HG03521 (cell line): ENCODE data around the gene ANG.
"Not testable (repeated sequence)": the region's sequence is repeated elsewhere in the genome, so short reads cannot be mapped to it uniquely, and the experiment has no call there.

Experiments used
- ATAC-seq: cut with Tn5 transposase; IDR thresholded peaks from one replicate; pipeline ENCODE4 v1.9.1; 2021; ENCODE audit warnings: mild to moderate bottlenecking, moderate library complexity; ENCODE audit not compliant: unreplicated experiment

ANG gene

DNA sequence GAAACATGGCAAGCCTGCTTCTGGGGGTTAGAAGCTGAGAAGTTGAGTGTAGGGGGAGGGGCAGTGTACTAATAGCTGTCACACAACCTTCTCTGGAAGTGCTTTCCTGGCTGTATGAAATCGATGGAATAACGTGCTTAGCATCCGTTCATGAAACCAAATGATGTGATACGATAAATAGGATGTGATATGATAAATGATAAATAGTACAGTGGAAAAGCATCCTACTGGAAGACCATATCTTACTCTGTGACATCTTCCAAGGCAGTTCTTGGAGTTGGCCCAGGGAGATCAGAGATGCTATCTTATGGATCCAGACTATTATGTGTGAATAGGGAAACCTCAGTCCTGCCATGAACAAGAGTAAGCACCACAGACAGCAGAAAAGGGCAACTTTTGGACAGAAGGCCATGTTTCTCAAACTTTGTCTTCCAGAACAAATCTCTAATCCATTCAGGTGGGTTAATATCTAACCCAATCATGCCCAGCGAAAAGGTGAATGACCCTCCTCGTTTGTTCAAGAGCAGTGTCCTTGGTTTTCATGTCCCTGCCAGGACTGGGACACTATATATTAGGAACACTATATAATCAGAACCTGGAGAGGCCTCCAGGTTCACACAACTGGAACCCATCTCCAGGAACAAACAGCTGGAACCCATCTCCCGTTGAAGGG is at the start of gene ANG:
ANG (plus strand) TSS at position 598 of the 673 bp plus-strand sequence. CDS start 4,801 bp downstream, outside the sequence.
- no peak for ATAC-seq

DNA sequence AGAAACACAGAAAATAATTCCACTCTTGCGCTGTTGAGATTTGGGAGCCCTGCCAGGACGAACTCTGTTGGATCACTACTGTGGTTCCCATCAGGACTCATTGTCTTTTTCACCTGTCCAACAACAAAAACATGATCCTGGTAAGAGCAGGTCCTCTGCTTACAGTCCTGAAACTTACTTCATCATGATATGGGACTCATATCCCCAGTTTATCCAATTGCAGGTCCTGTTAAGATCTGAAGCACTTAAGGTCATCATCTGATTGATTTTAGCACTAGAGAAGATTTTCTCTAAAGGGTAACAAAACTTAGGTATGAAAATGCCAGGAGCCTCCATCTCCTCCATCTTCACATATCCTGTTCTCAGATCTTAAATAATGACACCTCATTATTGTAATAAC is 47.0 kb upstream of the ANG start, which contains the start of gene OR6S1:
OR6S1 (minus strand) TSS at position 101 of the 400 bp plus-strand sequence; CDS start at position 101, 0 bp downstream.
- no peak for ATAC-seq

DNA sequence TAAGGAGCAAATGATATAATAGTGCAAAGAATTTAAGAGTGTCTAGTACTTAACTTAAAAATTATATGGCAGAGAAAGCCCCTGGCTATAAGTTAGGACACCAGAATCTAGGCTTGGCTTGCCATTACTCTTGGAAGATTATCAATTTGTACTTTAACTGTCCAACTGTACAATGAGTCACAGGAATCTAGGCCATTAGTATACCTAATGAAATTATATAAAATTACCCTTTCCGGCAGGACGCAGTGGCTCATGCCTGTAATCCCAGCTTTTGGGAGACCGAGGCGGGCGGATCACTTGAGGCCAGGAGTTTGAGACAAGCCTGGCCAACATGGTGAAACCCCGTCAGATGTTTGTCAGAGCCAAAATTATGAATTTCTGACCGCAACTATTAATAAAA is 46.4 kb upstream of the ANG start:
- ATAC-seq: no peak

DNA sequence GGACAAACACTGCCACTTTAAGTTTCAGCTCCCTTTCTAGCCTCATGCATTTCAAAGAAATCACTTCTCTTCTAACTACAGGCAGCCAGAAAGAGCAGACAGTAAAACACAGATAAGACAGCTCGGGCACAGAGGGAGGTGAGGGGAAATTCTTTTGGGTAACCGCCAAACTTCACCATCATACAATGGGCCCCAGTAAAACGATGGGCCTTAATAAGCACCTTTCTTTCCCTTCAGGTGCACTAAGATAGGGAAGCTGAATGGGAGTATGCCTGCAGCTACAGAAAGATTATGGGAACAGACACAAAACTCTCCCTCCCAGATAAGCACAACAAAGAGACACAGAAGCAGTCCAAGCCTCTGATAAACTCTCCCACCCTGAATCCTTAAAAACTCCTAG is 45.8 kb upstream of the ANG start:
- ATAC-seq: not testable (repeated sequence)

DNA sequence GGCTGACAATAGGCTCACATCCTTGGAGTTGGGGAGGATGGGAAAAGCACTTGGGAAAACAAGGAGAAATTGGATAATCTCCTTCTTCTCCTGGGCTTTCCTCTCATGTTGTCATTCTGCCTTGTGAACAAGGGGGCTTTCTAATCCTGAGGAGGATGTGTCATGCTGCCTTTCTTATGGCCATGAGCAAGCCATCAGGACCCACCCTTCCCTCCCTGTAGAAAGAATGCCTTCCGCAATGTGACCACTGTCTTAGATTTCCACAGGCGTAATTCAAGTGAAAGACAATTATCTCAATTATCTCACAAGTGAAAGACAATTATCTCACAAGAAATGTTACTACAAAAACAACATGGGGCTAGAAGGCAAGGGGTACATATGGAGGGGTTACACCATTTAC is 44.0 kb upstream of the ANG start:
- ATAC-seq: no peak

DNA sequence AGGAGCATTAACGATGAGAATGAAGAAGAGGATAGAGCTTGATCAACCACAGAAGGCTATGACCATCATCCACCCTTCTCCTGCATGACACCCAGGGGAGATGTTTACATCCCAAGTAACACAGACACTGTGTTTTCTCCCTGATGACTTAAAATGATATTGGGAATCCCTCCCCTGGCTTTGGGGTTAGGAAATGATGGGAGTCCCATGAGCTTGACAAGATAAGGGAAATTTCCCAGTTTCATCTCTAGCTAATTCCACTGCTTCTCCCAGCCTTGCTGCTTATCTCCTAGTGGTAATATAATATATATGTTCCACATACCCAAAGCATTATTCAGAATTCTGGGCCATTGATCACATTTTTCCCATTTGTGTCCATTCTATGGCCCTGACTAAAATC is 43.1 kb upstream of the ANG start:
- no peak for ATAC-seq

DNA sequence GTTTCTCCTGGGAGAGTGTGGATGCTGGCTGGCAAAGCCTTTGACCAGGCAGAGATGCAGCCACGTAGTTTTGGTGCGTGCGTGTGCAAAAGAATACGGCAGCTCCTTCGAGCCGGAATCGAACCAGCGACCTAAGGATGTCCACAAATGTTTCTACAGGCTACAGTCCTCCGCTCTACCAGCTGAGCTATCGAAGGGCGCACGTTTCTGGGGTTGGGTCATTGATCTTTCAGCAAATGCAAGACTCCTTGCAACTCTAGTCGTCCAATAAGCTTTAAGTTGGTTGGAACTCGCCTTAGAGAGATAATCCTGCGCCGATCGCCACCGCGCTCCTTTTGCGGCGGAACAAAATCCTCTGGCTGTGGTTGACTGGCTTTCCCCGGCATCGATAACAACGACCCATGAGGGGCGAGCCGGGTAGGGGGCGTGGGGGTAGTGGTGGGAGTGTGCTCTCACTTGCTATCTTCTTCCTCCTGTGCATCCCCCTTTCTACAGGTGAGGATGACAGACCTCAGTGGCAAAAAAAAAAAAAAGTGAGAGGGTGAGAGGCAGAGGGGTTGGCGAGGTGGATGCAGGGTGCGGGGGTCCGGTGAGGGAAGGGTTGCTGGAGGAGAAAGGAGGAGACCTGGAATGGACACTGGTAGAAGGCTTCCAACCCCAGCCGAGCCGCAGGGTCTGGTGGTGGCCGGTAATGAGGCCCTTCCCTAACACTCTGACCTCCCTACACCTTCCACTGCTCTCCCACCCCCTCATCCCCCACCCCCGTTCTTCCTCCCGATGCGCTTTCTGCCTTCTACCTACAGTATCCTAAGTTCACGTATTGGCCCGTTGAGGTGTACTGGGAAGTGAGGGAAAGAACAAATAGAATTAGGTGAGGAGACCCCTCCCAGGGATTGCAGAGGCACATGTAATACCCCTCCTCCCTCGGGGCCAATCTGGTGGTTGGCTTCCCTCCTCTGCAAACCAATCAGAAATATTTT is 35.3 kb upstream of the ANG start:
- ATAC-seq: no peak

DNA sequence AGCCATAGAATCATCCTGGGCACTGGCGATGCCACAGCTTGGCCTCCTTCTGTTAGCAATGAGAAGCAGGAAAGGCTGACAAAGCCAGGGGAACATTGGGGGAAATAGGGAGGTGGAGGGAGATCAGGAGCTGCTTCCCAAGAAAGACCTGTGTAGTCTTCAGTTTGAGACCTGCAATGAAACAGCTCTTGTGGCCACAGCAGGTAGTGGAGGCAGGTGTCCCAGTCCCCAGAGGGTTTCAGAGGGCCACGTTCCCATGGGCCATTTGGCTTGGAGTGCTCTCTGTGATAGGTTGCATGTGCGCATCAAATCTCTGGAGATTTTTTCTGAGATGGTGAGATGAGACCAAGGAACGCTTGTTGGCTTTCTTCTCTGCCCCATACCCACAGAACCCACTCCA is 32.7 kb upstream of the ANG start:
- ATAC-seq: no peak

DNA sequence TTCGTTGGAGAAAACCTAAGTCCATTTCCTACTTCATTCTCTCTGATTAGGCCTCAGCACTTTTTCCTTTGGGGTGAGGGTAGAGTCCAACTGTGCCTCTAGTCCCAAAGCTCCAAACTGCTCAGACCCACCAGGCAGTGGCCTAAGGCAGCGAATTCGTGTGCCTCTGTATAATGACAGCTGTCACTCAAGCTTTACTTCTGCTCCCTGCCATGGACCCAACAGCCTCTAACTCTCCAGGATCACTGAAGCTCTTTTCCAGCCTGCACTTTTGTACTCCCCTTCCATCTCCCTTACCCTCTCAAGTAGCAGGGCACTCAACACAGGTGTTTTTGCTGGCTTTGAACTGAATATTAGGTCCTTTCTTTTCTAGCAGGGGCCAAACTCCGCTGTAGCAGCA is 32.3 kb upstream of the ANG start:
- ATAC-seq: no peak

DNA sequence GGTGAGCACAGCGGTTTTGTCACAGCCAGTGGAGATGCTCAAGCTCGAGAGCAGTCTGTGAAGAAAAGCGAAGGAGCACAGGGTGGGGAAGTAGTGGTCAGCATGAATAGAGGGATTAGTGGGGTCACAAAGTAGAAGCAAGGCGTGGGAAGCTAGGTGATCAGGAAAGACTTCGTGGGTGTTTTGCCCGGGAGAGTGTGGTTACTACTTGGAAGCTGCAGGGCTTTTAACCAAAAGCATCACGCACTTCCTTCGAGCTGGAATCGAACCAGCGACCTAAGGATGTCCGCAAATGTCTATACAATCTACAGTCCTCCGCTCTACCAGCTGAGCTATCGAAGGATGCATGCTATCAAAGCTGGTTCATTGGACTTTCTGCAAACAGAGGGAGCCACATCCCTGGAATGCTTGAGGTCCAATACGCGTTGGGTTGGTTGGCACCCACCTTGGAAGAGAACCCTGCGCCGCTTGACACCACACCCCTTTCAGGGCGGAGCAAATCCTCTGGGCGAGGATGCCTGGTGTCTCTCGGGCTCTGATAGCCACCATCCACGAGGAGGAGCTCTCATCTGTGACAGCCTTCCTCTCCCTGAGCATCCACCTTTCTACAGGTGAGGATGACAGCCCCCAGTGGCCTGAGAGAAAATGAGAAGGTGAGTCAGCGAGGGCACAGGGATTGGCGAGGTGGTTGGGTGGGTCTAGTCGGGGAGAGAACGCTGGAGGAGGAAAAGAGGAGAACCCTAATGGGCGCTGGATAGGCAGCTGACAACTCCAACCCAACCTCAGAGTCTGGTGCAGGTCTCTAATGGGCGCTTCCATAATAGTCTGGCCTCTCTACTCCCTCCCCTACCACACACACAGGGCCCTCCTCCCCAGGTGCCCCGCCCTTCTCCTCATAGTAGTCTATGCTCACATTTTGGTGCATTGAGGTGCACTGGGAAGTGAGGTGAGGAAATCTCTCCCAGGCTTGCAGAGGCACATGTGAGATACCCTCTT is 31.1 kb upstream of the ANG start:
- ATAC-seq: no peak

DNA sequence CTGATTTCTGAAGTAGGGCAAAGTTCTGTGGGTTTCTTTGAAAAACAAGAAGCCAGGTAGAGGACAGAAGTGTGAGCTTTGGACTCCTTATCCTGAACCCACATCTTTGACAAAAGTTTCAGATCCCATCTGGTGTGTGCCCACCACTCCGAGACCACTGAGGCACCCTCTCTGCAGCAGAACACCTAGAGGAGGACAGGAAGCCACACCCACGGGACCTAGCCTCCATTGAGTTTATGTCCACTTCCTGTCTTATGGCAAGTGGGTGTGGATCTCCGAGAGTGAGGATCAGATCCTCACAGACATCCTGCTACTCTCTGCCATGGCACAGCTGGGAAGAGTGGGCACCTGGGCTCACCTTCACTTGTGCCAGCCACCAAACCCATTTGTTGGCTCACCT is 30.3 kb upstream of the ANG start:
- no peak for ATAC-seq

DNA sequence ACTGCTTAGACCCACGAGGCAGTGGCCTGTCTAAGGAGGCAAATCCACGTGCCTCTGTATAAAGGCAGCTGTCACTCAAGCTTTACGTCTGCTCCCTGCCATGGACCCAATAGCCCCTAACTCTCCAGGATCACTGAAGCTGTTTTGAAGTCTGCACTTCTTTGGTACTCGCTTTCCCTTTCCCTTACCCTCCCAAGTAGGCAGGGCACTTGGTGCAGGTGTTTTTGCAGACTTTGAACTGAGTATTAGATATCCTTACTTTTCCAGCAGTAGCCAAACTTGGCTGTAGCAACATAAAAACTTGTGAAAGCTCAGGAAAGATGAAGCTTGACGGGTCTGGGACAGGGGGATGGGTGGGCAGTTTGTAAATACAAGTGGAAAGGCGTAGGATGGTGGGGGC is 29.2 kb upstream of the ANG start:
- ATAC-seq: no peak

DNA sequence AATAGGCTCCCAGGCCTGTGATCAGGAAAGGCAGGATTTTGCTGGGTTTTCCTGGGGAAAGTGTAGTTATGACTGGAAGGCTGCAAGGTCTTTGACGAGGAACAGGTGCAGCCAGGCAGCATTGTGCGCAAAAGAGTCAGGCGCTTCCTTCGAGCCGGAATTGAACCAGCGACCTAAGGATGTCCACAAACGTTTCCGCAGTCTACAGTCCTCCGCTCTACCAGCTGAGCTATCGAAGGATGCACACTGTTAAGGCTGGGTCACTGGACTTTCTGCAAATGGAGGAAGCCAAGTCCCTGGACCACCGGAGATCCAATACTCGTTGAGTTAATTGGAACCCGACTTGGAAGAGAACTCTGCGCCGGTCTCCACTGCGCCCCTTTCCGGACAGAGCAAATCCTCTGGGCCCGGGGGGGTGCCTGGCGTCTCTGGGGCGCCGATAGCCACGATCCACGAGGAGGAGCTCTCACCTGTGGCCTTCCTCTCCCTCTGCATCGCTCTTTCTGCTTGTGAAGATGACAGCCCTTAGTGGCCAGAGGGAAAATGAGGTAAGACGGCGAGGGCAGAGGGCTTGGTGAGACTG is 28.7 kb upstream of the ANG start:
- ATAC-seq: no peak

DNA sequence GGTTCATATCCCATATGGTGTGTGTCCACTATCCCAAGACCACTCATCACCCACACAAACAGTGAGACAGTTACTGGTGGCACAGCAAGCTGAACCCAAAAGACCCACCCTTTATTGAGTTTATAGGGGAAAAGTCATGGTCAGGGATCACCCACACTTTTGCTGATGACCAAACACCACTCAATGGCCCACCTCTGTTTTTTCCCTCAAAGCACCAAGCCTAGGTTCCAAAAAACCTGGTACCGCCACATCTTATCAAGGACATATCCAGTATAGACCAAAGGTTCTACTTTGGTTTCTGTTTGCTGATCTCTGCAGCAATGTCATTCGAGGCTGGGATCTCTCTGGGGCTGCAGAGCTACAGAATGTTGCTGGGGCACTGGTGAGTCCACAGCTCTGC is 27.4 kb upstream of the ANG start:
- ATAC-seq: no peak

DNA sequence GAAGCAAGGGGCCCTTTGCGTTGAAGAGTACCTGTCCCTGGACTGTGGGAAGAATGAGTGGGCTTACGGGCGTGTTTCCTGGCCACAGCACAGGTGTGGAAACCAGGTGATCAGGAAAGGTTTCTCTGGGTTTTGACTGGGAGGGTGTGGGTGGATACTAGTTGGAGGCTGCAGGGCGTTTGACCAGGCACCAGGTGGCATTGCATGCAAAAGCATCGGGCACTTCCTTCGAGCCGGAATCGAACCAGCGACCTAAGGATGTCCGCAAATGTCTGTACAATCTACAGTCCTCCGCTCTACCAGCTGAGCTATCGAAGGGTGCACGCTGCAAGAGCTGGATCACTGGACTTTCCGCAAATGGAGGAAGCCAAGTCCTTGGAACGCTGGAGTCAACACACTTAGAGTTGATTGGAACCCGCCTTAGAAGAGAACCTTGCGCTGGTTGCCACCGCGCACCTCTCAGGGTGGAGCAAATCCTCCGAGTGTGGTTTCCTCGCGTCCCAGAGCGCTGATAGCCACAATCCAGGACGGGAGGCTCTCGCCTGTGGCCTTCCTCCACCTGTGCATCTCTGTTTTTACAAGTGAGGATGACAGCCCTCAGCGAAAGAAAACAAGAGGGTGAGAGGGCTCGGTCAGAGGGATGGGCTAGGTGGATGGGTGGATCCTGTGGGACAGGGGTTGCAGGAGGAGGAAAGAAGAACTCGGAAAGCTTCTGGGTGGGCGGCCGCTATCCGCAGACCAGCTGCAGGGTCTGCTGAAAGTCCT is 25.4 kb upstream of the ANG start:
- ATAC-seq: peak; percentile 40

DNA sequence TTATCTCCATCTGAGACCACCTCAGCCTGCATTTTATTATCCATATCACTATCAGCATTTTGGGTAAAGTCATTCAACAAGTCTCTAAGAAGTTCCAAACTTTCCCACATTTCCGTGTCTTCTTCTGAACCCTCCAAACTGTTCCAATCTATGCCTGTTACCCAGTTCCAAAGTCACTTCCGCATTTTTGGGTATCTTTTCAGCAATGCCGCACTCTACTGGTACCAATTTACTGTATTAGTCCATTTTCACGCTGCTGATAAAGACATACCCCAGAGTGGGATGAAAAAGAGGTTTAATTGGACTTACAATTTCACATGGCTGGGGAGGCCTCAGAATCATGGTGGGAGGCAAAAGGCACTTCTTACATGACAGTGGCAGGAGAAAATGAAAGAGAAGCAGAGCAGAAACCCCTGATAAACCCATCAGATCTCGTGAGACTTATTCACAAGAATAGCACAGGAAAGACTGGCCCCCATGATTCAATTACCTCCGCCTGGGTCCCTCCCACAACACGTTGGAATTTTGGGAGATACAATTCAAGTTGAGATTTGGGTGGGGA is 22.1 kb upstream of the ANG start:
- not testable (repeated sequence) for ATAC-seq

DNA sequence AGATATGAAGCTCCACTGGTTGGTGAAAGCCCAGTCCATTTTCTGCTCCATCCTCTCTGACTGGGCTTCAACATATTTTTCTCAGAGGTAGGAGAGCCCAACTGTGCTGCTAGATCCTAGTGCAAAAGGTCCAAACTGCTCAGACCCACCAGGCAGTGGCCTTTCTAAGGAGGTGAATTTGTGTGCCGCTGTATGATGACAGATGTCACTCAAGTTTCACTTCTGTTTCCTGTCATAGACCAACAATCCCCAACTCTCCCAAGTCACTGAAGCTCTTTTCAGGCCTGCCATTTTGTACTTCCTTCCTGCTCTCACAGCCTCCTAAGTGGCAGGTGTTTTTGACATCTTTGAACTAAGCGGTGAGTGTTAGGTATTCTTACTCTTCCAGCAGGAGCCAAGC is 20.6 kb upstream of the ANG start:
- ATAC-seq: peak; percentile 71

DNA sequence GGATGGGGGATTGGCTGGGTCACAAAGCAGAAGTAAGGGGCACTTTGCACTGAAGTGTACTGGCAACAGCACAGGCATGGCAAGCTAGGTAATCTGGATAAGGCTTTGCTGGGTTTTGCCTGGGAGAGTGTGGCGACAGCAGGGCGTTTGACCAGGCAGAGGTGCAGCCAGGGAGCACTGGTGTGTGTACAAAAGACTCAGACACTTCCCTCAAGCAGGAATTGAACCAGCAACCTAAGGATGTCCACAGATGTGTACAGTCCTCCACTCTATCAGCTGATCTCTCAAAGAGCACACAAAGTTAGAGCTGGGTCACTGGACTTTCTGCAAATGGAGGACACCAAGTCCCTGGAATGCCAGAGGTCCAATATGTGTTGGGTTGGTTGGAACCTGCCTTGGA is 19.6 kb upstream of the ANG start:
- no peak for ATAC-seq

DNA sequence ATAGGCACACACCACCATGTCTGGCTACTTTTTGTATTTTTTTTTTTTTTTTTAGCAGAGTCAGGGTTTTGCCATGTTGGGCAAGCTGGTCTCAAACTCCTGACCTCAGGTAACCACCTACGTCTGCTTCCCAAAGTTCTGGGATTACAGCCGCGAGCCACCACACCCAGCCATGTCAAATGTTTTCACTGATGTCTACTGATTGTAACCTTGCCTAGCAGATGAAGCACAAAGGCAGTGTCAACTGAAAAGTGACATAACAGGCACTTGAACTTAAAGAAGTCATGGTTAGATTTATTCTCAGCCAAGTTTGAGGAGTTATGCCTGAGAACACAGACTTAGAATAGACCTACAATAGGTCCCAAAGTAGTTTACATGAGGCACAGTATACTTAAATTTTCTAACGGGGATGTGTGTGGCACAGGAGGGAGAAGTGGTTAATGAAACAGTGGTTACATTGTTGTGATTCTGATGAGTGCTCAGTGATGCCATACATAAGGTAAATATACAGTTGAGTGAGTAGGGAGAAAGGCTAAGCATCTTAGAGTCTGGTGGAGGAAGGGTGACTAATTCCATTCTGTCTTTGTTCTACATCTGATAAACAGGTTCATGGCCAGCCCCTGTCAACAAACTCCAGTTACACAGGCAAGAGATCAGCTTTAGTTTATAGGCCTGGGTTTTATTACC is 16.8 kb upstream of the ANG start:
- no peak for ATAC-seq
